GM21576 (cell line): Measurements from ENCODE around the gene PLEKHM3.
"Not testable (repeated sequence)": the region's sequence is repeated elsewhere in the genome, so short reads cannot be mapped to it uniquely, and the experiment has no call there.

ENCODE experiments used
- ATAC-seq: cut with Tn5 transposase; IDR thresholded peaks from one replicate; pipeline ENCODE4 v1.9.1; 2021; ENCODE audit warnings: mild to moderate bottlenecking, moderate library complexity; ENCODE audit not compliant: unreplicated experiment

Gene PLEKHM3

GRCh38 chr2:207926989-207927300 is 98.4 kb downstream of the PLEKHM3 start:
- ATAC-seq = no peak

GRCh38 chr2:207926133-207926988 is 99.0 kb downstream of the PLEKHM3 start:
- no peak for ATAC-seq

- ATAC-seq = no peak
Observed at GRCh38 chr2:207925601-207926000, 99.7 kb downstream of the PLEKHM3 start.

- no peak for ATAC-seq
Observed at GRCh38 chr2:207921606-207922005, 103.7 kb downstream of the PLEKHM3 start.

GRCh38 chr2:207920721-207921120 is 104.6 kb downstream of the PLEKHM3 start:
- no peak for ATAC-seq

- ATAC-seq = no peak
Observed at GRCh38 chr2:207920321-207920720, 105.0 kb downstream of the PLEKHM3 start.

GRCh38 chr2:207919164-207919919 is 106.0 kb downstream of the PLEKHM3 start:
- no peak for ATAC-seq

- no peak for ATAC-seq
Observed at GRCh38 chr2:207914716-207915115, 110.6 kb downstream of the PLEKHM3 start.

GRCh38 chr2:207913772-207914358 is 111.5 kb downstream of the PLEKHM3 start:
- ATAC-seq = no peak

- no peak for ATAC-seq
Observed at GRCh38 chr2:207911856-207912255, 113.5 kb downstream of the PLEKHM3 start.

GRCh38 chr2:207911215-207911614 is 114.1 kb downstream of the PLEKHM3 start:
- ATAC-seq = no peak

- ATAC-seq = not testable (repeated sequence)
Observed at GRCh38 chr2:207906495-207906894, 118.8 kb downstream of the PLEKHM3 start.

GRCh38 chr2:207905546-207905945 is 119.8 kb downstream of the PLEKHM3 start:
- no peak for ATAC-seq

- ATAC-seq = no peak
Observed at GRCh38 chr2:207903236-207903635, 122.1 kb downstream of the PLEKHM3 start.

- ATAC-seq = no peak
Observed at GRCh38 chr2:207902821-207903220, 122.5 kb downstream of the PLEKHM3 start.

GRCh38 chr2:207901829-207902228 is 123.5 kb downstream of the PLEKHM3 start:
- ATAC-seq = no peak

GRCh38 chr2:207901401-207901800 is 123.9 kb downstream of the PLEKHM3 start:
- ATAC-seq = no peak

GRCh38 chr2:207898354-207898695 is 127.0 kb downstream of the PLEKHM3 start:
- ATAC-seq = no peak

- no peak for ATAC-seq
Observed at GRCh38 chr2:207897541-207898353, 127.6 kb downstream of the PLEKHM3 start.

GRCh38 chr2:207896525-207897285 is 128.6 kb downstream of the PLEKHM3 start:
- ATAC-seq = no peak
